ENCODE data around the gene KPNA6.
"Not testable (repeated sequence)": the region's sequence is repeated elsewhere in the genome, so short reads cannot be mapped to it uniquely, and the experiment has no call there.

The KPNA6 gene

GRCh38 chr1:32144033-32144432, 36.2 kb downstream of the KPNA6 start:
- CTCF ChIA-PET = no interaction called here
- POLR2A ChIA-PET = no interaction called here

GRCh38 chr1:32147799-32148198, 39.9 kb downstream of the KPNA6 start:
- POLR2A ChIA-PET; CTCF ChIA-PET; H3K4me3 ChIP-seq (ENCODE audit: low read depth, low read length); DNase-seq (ENCODE audit: low read depth, low spot score): not testable (repeated sequence)

More at GRCh38 chr1:32144033-32144432, 36.2 kb downstream of the KPNA6 start:
- no peak overlapping the region for H3K4me3 ChIP-seq (ENCODE audit: low read depth, low read length)
- TF ChIP-seq CTCF (IDR thresholded peaks at IDR 0.05; ENCODE audit: insufficient read depth, low read length, missing control alignments) = no peak
- no peak for DNase-seq (ENCODE audit: low read depth, low spot score)

- POLR2A ChIA-PET = interaction anchor here (0.7 to 1.3 kb wide), 3 partner anchors 8 to 721 kb away, joined by 3 to 5 read pairs (median 4); partner anchors contain the start of gene KPNA6
- DNase-seq (ENCODE audit: low read depth, low spot score) = no peak
- no peak overlapping the region for H3K4me3 ChIP-seq (ENCODE audit: low read depth, low read length)
- CTCF ChIA-PET = interaction anchor here (1.1 to 1.4 kb wide), 4 partner anchors 14 to 78 kb away, joined by 3 to 6 read pairs (median 4); partner anchors contain the start of genes KPNA6 and TMEM39B
- TF ChIP-seq CTCF (IDR thresholded peaks at IDR 0.05; ENCODE audit: insufficient read depth, low read length, missing control alignments) = no peak
These were observed 43.0 kb downstream of the KPNA6 start for GRCh38 chr1:32150847-32151246.

- H3K4me3 ChIP-seq (ENCODE audit: low read depth, low read length) = no peak overlapping the region
- peak; percentile 65 for DNase-seq (ENCODE audit: low read depth, low spot score)
- no peak for TF ChIP-seq CTCF (IDR thresholded peaks at IDR 0.05; ENCODE audit: insufficient read depth, low read length, missing control alignments)
- ChIA-PET POLR2A (interaction anchor here (0.7 to 1.3 kb wide), 2 partner anchors 9 to 44 kb away, joined by 4 to 5 read pairs; partner anchors contain the start of gene KPNA6), CTCF (interaction anchor here (1.1 to 1.4 kb wide), 4 partner anchors 14 to 79 kb away, joined by 3 to 6 read pairs (median 4); partner anchors contain the start of genes KPNA6 and TMEM39B)
These were observed 43.5 kb downstream of the KPNA6 start for GRCh38 chr1:32151319-32151787.

GRCh38 chr1:32159189-32159588, 51.3 kb downstream of the KPNA6 start:
- ChIA-PET POLR2A (no interaction called here), CTCF (interaction anchor here (1.1 to 1.3 kb wide), 2 partner anchors 14 to 25 kb away, joined by 3 to 4 read pairs; no protein-coding TSS in a partner anchor)
- no peak for TF ChIP-seq CTCF (IDR thresholded peaks at IDR 0.05; ENCODE audit: insufficient read depth, low read length, missing control alignments)
- DNase-seq (ENCODE audit: low read depth, low spot score) = no peak
- no peak overlapping the region for H3K4me3 ChIP-seq (ENCODE audit: low read depth, low read length)

- no peak for DNase-seq (ENCODE audit: low read depth, low spot score)
- CTCF ChIA-PET = interaction anchor here (1.1 to 1.3 kb wide), 2 partner anchors 9 to 16 kb away, joined by 3 read pairs; partner anchors contain the start of gene TXLNA
- POLR2A ChIA-PET = no interaction called here
- TF ChIP-seq CTCF (IDR thresholded peaks at IDR 0.05; ENCODE audit: insufficient read depth, low read length, missing control alignments) = no peak
- no peak overlapping the region for H3K4me3 ChIP-seq (ENCODE audit: low read depth, low read length)
These were observed 55.5 kb downstream of the KPNA6 start for GRCh38 chr1:32163405-32163804.

GRCh38 chr1:32165633-32166032, 57.8 kb downstream of the KPNA6 start:
- DNase-seq (ENCODE audit: low read depth, low spot score); POLR2A ChIA-PET: not testable (repeated sequence)
- CTCF ChIA-PET = interaction anchor here (1.4 kb wide), 1 partner anchor 14 kb away, joined by 4 read pairs; no protein-coding TSS in a partner anchor

More at GRCh38 chr1:32165633-32166032, 57.8 kb downstream of the KPNA6 start:
- H3K4me3 ChIP-seq (ENCODE audit: low read depth, low read length) = not testable (repeated sequence)
